Vagina (tissue), 2 donors: ENCODE measurements around the gene ATP8A1.

ENCODE experiments used
- POLR2A ChIP-seq, 2 donors: fragments of 450-650 bp; IDR thresholded peaks; one replicate each; pipeline ENCODE4 v1.6.1; 2017; ENCODE audit warnings: antibody characterized with exemption in 2 of 2, mild to moderate bottlenecking in 2 of 2, moderate library complexity in 2 of 2
- POLR2AphosphoS5 ChIP-seq, 2 donors: sonication (generic); formaldehyde crosslinking; IDR thresholded peaks; one replicate each; pipeline ENCODE4 v1.9.0; 2017; ENCODE audit warnings: antibody characterized with exemption in 2 of 2, mild to moderate bottlenecking in 2 of 2, low read depth in 1 of 2; ENCODE audit not compliant: insufficient read depth in 1 of 2
- TF ChIP-seq, protein P1 (sequence below), 3 experiments: fragments of 450-650 bp in 2 of 3; fragments of 200-600 bp in 1 of 3; sonication (generic) in 1 of 3; IDR thresholded peaks; one replicate each; pipeline ENCODE4 v1.5.1; 2017 to 2019; ENCODE audit warnings: antibody characterized with exemption in 3 of 3, mild to moderate bottlenecking in 2 of 3, moderate library complexity in 2 of 3

DNA sequence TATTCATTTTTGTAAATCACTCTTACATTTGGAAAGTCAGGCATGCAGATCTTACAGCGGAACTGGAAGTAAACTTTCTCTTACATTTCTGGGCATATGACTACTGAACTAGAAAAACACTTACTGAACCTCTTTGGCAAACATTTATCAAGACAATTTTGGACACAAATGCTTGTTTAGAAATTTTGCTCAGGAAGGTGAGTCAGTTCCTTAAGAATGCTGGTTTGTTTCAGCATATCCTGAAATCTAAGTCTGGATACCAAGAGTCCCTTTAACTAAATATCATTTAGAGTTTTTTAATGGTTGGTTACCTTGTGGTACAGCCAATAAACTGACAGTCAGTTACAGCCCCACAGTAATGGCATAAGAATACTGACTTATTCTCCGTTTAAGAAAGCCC lies 244.7 kb downstream of the ATP8A1 start:
- TF ChIP-seq POLR2AphosphoS5 (IDR thresholded peaks at IDR 0.05; ENCODE audit: insufficient read depth in 1 of 2, low read depth in 1 of 2) (no peak), POLR2A (IDR thresholded peaks at IDR 0.05) (no peak)
- TF ChIP-seq, protein P1, sequence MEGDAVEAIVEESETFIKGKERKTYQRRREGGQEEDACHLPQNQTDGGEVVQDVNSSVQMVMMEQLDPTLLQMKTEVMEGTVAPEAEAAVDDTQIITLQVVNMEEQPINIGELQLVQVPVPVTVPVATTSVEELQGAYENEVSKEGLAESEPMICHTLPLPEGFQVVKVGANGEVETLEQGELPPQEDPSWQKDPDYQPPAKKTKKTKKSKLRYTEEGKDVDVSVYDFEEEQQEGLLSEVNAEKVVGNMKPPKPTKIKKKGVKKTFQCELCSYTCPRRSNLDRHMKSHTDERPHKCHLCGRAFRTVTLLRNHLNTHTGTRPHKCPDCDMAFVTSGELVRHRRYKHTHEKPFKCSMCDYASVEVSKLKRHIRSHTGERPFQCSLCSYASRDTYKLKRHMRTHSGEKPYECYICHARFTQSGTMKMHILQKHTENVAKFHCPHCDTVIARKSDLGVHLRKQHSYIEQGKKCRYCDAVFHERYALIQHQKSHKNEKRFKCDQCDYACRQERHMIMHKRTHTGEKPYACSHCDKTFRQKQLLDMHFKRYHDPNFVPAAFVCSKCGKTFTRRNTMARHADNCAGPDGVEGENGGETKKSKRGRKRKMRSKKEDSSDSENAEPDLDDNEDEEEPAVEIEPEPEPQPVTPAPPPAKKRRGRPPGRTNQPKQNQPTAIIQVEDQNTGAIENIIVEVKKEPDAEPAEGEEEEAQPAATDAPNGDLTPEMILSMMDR (IDR thresholded peaks at IDR 0.05) = no peak
